ENCODE measurements around the gene SLC16A4.
"Not testable (repeated sequence)": the region's sequence is repeated elsewhere in the genome, so short reads cannot be mapped to it uniquely, and the experiment has no call there.

SLC16A4 gene

DNA sequence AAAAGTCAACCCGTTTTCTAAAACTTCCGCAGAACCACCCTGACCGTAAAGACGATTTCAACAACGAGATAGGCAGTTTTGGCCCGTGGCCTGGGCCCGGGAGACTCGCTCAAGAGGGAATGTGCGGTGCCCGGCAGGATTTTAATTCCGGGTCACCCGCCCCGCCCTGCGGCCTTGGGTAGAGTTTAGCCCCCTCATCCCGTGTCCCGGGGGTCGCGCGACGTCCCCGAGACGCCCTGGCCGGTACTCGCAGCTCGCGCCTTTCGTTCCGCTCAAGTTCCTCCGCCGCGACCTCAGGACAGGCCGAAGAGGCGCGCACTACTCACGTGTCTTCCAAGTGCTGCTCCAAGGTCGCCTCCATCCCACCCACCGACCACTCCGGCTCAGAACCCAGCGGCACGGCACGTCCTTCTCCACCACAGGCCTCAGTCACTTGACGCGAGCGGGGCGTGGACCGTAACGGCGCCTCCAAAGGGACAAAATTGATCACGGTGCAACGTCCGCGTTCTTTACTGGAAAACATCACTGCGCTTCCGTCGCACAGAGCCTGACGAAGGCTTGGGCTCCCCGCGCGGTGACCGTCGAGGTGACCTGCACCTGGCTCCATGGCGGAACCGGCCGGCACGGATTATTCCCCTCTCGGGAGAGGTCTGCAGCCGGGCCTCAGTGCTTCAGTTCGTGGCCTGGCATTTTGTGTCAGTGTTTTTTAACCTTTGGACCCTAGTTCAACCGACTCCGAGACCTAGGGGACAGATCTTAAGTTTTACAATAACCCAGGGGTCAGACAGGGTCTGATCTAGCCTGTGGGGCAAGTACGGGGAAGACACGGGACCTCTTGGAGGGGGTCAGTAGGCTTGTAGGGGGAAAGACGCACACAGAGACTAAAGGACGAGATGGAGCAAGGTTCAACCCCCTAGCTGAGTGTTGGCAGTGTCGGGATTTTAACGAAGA lies 16.7 kb upstream of the SLC16A4 start, which contains the start of gene LAMTOR5:
Gene LAMTOR5 (minus strand): TSS at position 435 of the 951 bp plus-strand sequence. CDS start 74 bp downstream, at position 361.
- peak; percentile 95 for DNase-seq

DNA sequence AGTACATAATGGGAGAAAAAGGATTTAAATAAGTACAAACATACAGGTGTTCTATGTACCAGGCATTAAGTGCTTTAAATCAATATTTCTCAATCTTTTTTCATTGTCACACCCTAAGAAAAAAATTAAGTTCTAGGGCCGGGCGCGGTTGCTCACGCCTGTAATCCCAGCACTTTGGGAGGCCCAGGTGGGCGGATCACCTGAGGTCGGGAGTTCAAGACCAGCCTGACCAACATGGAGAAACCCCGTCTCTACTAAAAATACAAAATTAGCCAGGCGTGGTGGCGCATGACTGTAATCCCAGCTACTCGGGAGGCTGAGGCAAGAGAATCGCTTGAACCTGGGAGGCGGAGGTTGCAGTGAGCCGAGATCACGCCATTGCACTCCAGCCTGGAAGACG lies 15.6 kb upstream of the SLC16A4 start:
- DNase-seq: not testable (repeated sequence)

DNA sequence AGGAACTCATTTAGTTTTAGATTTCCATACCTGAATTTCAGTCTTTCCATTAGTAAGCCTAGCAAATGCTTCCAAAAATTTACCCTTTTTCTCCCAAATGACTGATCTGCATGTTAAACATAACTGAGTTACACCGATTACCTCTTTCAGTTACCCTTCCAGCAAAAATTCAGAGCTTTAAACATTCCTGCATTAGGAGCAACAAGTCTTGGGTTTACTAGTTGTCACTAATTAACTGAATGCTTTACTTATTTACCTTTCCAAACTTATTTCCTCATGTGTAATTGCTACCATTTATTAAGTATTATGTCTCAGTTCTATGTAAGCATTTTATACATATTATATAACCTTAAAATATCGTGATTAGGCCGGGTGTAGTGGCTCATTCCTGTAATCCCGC lies 13.6 kb upstream of the SLC16A4 start:
- DNase-seq: no peak

DNA sequence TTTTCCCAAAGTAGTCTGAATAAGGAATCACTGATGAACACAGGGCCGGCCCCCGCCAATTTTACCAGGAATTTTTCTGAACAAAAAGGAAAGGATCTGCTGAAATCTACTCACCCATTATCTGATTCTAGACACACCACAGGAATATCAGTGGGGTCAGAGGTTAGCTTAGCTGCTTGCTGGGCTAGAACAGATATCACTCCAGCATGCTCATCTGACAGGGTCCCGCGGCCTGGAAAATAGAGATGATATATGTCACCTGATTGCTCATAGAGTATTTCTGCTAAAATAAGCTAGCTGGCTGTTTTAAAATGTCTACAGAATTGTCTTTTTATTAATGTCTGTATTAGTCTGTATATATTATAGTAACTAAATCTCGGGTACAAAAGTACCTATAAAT lies 13.0 kb upstream of the SLC16A4 start:
- no peak for DNase-seq

DNA sequence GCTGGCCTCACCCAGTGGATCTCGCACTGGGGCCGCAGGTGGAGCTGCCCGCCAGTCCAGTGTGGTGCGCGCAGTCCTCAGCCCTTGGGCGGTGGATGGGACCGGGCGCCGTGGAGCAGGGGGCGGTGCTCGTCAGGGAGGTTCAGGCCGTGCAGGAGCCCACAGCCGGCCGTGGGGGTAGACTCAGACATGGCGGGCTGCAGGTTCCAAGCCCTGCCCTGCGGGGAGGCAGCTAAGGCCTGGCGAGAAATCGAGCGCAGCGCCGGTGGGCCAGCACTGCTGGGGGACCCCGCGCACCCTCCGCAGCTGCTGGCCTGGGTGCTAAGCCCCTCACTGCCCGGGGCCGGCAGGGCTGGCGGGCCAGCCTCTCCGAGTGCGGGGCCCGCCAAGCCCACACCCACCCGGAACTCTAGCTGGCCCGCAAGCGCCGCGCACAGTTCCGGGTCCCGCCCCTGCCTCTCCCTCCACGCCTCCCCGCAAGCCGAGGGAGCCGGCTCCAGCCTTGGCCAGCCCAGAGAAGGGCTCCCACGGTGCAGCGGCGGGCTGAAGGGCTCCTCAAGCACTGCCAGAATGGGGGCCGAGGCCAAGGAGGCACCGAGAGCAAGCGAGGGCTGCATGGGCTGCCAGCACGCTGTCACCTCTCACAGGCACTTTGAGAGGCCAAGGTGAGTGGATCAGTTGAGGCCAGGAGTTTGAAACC lies 5.6 kb upstream of the SLC16A4 start:
- not testable (repeated sequence) for DNase-seq

DNA sequence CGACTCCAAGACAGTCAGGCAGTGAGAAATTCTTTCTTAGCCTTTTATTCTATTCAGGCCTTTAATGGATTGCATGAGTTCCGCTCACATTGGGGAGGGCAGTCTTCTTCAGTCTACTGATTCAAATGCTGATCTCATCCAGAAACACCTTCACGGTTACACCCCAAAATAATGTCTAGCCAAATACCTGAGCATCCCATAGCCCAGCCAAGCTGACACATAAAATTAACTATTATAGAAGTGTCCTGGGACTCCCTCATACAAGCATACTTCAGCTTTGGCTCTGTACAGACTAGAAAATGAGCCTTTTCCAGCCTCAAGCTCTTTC lies 3.6 kb upstream of the SLC16A4 start:
- no peak for DNase-seq

DNA sequence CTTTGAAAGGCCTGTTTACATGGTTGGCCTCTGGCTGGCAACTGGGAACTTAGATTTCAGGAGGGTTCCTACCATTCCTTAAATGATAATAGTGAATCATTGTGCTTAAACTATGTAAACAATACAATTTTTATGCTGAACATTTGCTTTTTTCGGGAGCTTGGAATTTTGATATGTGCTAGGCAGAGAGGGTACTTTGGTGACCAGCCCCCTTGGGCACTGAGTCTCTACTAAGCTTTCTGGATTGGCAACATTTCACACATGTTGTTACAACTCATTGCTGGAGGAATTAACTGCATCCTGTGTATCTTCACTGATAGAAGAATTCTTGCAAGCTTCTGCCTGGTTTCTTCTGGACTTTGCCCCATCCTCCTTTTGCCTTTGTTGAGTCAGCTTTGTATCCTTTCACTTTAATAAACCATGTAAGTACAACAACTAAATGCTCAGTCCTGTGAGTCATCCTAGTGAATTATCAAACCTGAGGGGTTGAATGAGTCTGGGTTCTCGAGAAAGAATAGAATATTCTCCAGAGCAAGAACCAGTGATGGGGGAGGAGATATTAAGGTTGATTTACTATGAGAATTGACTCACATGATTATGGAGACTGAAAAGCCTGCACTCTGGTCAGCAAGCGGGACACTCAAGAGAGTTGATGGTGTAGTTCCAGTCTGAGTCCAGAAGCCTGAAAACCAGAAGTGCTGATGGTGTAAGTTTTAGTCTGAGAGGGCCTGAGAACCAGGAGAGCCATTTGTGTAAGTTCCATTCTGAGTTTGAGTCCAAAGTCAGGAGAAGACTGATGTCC lies 3.1 kb upstream of the SLC16A4 start:
- DNase-seq: no peak

DNA sequence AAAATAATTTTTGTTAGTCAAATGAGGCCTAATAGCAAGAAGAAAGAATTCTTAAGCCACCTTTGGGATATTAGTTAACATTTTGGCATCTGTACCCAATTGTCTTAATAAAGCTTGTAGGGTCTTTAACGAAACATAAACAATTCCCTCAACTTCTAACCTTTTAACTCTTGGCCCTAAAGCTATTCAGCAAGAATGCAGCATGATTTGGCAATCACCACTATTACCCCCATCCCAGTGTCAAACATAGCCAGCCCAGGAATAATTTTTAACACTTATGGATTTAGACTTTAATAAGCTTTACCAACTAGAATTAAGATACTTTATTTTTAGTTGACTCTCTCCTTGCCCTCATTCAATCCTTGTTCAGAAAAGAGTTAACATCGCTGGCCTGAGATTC lies 2.5 kb upstream of the SLC16A4 start:
- DNase-seq: no peak

DNA sequence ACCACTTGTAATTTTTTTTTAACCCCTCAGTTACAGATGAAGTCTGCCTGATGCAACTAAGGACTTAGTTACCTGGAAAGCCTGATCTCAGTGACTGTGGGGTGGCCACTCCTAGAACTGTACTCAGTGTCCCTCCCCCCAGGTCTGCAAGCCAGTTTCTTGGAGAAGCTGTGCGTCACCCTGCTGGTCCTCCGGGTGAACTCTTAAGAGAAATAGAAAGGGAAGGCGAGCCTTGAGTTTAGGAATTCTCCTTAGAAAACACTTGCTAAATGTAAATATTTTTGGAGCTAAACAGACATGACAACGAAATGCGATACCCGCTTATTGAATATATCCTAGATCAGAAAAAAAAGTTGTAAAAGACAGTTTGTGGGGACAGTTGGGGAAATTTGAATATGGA lies 730 bp downstream of the SLC16A4 start:
- no peak for DNase-seq

DNA sequence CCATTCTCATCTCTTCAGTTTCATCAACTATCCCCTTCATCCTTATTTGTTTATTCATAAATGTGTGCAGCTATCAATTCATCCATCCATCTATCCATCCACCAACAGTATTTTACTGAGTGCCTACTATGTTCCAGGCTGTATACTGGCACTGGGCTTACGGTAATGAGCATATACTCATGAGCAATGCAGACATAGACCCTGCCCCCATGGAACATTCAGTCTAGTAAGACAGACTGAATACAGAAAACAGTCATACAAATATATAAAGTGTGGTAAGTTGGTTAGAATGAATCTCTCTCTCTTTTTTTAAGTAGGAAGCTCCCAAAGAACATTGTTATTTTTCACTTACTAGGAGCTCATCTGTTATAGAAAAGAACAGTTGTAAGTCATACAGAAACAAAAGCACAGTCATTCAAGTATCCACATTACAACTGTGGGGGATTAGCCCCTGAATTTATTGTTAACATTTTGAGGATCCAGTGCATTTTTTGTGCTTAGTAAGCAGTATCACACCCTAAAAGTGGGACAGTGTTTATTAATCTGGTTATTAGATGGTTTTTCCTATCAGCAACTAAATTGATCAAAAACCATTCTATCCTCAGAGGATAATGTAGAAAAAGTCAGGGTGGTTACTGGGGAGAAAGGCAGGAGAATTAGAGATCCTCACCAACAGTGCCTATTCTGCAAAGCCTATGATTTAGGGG lies 3.6 kb downstream of the SLC16A4 start:
- no peak for DNase-seq

DNA sequence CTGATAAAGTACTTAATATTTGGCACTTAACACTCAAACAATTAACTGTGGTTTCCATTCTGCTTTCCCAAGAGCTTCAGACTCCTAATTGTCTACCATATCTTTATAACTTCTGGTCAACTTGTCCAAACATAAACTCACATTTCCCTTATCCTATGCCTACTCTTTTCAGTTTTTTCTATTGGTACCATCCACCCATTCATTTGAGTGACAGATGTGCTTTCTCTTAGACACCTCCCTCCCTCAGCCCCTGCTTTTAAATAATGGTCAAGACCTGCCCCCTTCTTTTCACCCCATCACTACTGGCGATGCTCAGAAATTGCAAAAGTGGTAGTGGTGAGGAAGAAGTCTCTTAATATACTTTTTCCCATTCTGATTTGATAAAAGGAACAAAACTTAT lies 5.5 kb downstream of the SLC16A4 start:
- no peak for DNase-seq

DNA sequence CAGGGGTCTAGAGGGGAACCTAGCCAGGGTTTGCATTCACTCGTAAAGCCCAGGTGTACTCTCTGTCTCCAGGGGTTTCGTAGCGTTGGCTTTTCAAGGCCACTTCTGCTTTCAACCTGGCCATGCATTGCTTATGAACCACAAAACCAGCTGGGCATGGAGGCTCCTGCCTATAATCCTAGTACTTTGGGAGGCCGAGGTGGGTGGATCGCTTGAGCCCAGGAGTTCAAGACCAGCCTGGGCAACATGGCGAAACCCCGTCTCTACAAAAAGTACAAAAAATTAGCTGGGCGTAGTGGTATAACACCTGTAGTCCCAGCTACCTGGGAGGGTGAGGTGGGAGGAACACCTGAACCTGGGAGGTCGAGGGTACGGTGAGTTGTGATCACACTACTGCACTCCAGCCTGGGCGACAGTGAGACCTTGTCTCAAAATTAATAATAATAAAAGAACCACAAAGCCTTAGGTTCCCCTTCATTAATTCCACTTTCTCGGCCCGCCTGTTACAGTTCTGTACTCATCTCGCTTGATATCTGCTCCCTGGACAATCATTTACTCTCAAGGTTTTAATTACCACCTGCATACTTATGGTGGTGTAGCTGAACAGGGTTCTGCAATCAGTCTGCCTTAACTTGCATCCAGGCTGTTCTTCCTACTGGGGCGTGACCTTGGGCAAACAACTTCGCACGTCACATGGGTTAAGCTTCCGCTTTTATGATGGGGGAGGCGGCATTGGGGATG lies 6.1 kb downstream of the SLC16A4 start:
- no peak for DNase-seq

DNA sequence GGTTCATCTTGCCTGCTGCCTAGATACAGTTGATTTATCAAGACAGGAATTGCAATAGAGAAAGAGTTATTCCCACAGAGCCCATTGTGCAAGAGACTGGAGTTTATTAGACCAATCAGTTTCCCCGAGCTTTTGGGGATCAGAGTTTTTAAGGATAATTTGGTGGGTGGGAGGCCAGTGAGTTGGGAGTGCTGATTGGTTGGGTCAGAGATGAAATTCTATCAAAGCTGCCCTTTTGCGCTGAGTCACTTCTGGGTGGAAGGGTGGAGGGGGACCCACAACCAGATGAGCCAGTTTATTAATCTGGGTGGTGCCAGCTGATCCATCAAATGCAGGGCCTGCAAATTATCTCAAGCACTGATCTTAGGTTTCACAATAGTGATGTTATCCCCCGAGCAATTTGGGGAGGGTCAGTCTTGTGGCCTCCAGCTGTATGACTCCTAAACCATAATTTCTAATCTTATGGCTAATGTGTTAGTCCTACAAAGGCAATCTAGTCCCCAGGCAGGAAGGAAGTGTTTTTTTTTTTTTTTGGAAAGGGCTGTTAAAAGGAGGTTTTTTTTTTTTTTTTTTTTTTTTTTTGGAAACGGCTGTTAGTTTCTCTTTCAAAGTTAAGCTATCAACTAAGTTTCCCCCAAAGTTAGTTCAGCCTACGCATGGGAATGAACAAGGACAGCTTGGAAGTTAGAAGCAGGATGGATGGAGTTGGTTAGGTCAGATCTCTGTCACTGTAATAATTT lies 7.4 kb downstream of the SLC16A4 start:
- no peak for DNase-seq

DNA sequence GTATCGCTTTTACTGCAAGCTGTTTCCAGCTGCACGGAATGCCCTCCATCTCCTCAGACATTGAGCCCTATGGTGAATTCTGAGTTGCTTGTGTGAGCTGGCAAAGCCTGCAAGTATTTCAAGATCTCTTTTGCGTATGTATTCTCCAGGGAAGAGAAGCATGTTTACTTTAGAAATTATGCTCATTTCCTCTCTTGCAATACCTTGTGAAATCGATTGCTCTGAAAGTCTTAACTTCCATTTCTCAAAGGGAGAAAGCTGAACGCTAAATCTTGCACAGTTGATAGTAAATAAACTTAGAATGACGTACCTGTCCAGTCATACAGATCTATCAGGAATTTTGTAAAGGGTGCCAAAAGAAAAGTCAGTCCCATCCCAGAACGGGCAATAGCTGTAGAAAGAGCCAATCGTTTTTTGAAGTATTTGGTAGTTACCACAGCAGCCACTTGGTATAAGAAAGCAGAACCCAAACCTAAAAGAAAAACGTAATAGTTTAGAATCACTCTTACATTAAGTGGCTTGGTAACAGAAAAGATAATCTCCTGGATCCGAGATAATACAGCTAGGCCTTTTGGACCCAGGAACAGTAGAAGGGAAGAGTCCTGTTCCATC lies 10.0 kb downstream of the SLC16A4 start:
- DNase-seq: no peak

DNA sequence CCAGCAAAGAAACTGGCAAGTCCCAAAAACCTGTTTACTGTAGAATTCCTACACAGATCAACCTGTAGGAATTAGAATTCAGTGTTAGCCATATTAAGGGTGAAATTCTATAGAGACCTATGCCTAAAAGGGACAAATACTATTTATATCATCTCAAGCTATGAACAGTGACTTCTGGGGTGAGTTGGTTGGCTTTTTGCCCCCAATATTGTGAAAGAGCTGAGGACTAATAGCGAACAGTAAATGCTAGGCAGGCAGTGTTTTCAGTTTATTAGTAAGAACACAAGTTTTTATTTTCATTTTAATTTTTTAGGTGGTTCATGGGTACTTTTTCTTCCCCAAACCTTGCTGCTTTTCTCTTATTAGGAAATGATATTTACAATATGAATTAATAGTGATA lies 15.3 kb downstream of the SLC16A4 start:
- no peak for DNase-seq

DNA sequence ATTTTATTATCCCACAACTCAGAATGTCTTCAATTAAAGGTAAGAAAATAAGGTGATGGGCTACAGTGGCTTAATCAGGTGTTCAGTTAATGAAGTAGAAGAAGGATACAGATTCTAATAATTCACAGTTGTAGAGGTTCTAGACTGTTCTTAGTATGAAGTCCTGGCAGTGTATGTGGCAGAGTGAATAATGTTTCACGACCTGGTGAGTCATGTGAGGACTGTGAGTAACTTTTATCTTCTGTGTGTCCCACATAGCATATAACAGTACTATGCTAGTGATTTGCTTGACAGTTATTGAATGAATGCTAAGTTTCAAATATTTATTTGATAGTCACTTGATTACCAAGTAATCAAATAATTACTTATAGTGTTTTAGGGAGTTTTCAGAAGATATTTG lies 20.0 kb downstream of the SLC16A4 start:
- DNase-seq: no peak

DNA sequence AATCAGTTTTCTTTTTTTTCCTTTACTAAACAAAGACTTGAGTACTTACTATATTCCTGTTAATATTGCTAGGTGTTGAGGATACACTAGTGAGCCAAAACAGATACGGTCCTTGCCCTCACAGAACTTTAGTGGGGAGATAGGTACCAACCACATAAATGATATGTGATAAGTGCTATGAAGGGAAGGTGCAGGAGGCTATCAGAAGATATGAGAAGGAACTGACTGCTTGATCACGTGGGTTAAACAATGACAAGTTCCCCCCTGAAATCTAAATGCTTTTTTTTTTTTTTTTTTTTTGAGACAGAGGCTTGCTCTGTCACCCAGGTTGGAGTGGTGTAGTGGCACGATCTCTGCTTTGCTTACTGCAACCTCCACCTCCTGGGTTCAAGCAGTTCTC lies 26.6 kb downstream of the SLC16A4 start:
- no peak for DNase-seq

DNA sequence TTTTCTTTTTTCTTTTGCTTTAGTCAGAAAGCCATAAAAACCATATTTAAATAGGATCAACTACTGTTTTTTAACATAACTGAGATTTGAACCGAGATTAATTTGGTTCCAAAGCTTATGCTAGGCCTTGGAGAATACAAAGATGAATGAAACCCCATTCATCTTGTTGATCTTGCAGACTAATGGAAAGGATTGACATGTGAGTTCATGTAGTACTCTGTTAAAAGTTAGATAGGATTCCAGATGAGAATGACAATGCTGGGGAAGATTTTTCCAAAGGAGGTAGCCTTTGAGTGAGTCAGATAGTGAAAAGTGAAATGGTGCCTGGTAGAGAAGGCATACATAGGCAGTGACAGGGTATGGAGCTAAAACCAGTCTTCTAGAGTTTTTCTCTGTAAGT lies 29.0 kb downstream of the SLC16A4 start:
- no peak for DNase-seq

DNA sequence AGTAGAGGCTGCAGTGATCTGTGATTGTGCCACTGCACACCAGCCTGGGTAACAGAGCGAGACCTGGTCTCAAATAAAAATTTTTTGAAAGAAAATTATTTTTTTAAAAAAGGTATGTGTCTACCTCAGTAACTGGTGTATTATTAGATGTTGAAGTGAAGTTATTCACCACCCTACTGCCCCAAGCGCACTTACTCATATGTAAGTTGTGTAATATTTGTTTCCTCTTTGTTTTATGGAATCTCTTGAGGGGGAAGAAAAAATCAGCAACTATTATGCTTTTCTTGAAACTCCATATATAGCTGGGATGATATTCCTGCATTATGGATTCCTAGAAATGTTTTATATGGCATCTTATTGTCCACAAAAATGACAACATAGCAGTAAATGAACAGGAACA lies 30.4 kb downstream of the SLC16A4 start:
- DNase-seq: no peak

DNA sequence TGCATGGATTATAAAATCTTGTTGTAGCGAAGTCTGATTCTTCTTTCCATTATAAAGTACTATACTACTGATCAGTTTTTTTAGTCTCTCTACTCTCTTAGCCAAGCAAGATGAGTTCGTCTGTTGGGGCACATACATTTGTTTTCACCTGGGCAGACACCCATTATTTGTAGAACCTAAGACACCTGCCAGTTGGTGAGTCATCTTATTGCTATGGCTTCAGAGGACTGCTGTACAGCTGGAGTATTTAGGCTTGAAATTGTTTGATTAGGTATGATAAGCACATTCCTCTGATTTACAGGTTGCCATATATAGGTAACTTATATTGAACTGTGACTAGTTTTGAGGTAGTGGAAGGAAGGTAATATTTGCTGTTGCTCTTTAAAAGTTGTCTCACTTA lies 34.4 kb downstream of the SLC16A4 start:
- no peak for DNase-seq

DNA sequence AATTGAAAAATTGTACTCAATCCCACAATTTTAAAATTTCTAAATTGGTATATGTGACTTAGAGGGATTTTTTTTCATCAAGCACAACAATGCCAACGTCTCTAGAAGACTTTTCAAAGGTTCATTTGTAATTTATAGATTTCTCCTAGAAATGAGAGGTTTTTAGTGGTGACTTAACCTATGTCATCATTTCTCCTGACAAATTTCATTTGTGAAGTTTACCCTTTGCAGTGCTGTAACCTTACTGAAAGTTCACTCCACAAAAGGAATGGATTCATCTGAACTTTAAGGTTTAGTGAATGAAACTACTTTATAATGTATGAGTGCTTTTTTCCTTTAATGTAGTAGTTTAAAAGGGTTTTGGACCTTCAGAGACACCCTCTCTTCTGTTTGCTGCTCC lies 35.5 kb downstream of the SLC16A4 start:
- DNase-seq: no peak

Data from CD4-positive, alpha-beta T cell treated with Interleukin-21 for 1 hour (primary cell).